Cerebellar nuclear complex (tissue), 1 donor: Measurements from ENCODE around the gene JAKMIP1.
"Not testable (repeated sequence)": the region's sequence is repeated elsewhere in the genome, so short reads cannot be mapped to it uniquely, and the experiment has no call there.

ENCODE experiments used
- DNase-seq, 2 experiments: peaks; one replicate each; lab custom pipeline; 2025; lab: John Stamatoyannopoulos, UW

JAKMIP1 gene

GRCh38 chr4:6013564-6013963 is 186.8 kb downstream of the JAKMIP1 start:
- no peak for DNase-seq

DNA sequence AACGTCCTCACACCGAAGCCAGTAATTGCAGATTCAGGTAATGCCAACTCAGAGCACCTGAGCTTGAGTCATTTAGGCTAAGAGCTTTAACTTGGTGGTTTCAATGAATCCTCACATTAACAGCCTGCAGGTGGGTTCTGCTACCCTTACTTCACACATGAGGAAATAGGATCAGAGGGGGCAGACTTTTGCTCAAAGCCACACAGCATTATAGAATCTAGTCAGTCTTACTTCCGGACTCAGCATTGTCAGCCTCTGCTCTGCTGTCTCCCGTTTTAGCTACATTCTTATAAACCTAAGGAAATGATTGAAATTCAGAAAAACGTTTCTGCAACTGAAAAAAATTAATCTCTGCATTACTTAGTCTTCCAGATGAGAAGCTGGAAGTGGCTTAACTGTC is 188.1 kb downstream of the JAKMIP1 start:
- no peak for DNase-seq

GRCh38 chr4:6011686-6012085 is 188.7 kb downstream of the JAKMIP1 start:
- peak in 1 of 2 experiments; percentile 33 for DNase-seq

- no peak for DNase-seq
Measured at GRCh38 chr4:6011271-6011671, 189.1 kb downstream of the JAKMIP1 start.

DNA sequence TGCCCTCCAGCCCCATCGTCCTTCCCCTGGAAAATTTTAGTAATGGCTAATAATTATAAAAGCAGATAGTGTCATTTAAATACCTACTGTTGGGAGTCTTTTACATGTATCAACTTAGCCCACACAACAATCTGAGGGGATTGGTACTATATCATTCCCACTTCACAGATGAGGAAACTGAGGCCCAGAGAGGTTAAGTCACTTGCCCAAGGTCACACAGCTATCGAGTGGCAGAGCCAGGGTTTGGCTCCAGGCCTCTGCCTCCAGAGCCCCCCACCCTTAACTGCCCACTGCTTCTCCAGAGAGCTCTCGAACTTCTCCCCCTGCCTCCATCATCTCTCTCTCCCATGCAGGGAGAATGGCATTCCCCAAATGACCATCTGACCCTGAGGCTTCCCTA is 189.6 kb downstream of the JAKMIP1 start:
- DNase-seq: no peak

- no peak for DNase-seq
Measured at GRCh38 chr4:6009452-6009851, 190.9 kb downstream of the JAKMIP1 start.

GRCh38 chr4:6008766-6009385 is 191.5 kb downstream of the JAKMIP1 start:
- no peak for DNase-seq

DNA sequence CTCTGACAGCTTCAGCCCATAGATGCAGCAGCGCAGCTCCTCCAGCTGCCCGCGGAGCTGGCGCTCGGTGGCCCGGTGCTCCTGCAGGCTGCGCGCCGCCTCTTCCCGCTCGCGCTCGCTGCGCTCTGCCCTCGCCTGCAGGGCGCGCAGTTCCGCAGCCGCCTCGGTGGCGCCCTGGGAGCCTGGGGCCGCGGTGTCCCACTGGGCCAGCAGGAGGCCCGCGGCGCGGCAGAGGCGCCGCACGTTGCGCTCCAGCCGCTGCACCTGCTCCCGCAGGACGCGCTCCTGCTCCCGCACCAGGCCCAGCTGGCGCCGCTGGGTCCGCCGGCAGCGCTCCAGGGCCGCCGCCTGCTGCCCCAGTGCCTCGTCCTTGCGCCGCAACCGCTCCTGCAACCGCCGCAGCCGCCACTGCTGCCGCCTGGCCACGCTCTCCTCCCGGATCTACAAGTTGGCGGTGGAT is 192.2 kb downstream of the JAKMIP1 start:
- no peak for DNase-seq

GRCh38 chr4:6005175-6005574 is 195.2 kb downstream of the JAKMIP1 start:
- DNase-seq: no peak

- not testable (repeated sequence) for DNase-seq
Measured at GRCh38 chr4:6003485-6003884, 196.9 kb downstream of the JAKMIP1 start.

DNA sequence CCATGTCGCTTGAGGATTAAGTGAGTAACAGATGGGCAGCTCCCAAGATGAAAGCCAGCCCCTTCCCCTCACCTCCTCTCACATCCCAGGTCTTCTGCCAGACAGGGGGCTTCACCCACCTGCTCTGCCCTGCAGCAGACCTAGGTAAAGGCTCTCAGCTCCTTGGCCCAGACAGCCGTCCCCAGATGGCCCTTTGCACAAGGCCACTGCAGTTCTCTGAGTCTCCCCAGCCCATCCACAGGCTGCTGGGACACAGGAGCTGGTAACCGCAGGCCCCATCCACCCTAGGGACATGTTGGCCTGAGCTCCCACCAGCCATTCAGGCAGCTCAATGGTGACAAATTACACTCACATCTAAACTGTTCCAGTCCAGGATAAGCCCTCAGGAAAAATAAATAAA is 197.4 kb downstream of the JAKMIP1 start:
- DNase-seq: no peak

GRCh38 chr4:6002492-6002833 is 197.9 kb downstream of the JAKMIP1 start:
- DNase-seq: no peak

DNA sequence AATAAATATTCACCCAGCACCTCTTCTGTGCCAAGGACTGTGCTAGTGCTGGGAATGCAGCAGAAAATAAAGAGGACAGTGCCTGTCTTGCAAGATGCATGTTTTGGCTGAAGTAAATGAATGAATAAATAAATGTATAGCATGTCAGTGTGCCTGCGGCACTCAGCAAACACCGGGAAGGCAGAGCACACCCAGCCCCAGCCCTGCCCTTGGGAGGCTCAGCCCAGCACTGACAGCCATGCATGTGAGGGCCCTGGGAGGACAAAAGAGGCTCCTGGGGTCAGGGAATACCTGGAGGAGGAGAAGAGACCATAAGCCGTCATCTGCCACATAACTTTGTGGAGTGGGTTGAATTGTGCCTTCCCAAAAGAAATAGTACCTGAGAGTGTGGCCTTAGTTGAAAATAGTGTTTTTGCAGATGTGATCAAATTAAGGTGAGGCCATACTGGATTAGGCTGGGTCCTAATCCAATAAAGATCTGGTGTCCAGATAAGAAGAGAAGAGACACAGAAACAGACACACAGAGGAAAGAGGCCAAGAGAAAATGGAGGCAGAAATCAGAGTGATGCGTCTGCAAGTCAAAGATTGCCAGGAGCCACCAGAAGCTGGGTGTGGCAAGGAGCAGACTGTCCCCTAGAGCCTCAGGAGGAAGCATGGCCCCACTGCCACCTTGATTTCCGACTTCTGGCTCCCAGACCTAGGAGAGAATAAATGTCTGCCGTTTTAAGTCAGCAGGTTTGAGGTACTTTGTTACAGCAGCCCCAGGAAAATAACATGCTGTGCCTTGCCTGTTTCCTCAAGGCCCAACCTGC is 198.5 kb downstream of the JAKMIP1 start:
- no peak for DNase-seq

DNA sequence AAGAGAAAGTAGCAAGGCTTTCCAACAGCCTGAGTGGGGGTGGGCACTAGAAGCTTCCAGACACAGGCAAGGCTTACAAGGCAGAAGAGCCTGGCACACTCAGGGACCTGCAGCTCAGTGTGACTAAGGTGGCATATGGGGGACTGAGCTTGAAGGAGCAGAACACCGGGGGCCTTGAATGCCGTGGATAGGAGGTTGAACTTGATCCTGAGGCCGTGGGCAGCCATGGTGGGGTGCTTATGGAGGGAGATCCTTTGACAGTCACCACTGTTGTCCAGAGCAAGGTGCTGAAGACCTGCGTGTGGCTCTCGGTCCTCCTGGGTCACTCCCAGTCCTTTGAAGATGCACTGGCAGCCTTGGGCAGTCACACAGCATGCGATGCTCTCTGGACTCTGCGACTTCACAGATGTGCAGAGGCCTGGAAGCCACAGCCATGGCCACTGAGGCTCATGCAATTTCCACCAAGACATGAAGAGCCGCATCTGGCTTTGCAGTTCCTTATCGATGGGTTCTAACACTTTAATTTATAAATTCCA is 200.5 kb downstream of the JAKMIP1 start:
- DNase-seq: no peak

- DNase-seq: no peak
Measured at GRCh38 chr4:5999356-5999755, 201.0 kb downstream of the JAKMIP1 start.

- peak in 1 of 2 experiments; percentile 68 for DNase-seq
Measured at GRCh38 chr4:5998333-5998936, 201.9 kb downstream of the JAKMIP1 start.

GRCh38 chr4:5996641-5997040 is 203.7 kb downstream of the JAKMIP1 start:
- no peak for DNase-seq

DNA sequence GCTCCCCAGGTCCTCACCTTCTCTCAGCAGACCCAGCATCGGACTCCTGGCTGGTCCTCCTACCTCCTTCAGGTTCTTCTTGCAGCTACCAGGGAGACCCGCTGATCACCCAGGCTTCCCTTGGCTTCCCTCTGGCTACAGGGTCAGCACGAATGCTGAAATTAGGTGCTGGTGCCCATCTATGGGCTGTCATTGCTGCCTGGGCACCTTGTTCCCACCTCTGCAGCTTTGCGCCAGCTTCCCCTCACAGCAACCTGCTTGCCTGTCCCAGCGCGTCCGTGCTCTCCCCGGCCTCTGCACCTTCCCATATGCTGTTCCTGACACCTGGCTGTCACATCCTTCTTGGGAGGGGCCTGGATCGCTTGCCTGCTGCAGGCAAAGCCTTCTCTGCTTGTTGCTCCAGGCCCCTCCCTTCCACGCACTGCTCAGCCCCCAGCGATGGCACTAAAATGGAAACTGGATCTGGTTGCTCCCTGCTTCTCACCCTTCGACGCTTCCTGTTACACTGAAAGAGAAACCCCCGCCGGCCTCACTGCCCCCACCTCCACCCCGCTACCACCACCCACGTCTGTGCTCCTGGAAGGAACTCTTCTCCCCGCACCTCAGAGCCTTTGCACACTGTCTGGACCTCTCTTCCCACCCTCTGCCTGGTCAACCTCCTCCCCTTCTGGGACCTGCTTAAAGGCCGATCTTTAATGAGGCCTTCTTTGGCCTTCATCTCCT is 204.3 kb downstream of the JAKMIP1 start:
- no peak for DNase-seq

DNA sequence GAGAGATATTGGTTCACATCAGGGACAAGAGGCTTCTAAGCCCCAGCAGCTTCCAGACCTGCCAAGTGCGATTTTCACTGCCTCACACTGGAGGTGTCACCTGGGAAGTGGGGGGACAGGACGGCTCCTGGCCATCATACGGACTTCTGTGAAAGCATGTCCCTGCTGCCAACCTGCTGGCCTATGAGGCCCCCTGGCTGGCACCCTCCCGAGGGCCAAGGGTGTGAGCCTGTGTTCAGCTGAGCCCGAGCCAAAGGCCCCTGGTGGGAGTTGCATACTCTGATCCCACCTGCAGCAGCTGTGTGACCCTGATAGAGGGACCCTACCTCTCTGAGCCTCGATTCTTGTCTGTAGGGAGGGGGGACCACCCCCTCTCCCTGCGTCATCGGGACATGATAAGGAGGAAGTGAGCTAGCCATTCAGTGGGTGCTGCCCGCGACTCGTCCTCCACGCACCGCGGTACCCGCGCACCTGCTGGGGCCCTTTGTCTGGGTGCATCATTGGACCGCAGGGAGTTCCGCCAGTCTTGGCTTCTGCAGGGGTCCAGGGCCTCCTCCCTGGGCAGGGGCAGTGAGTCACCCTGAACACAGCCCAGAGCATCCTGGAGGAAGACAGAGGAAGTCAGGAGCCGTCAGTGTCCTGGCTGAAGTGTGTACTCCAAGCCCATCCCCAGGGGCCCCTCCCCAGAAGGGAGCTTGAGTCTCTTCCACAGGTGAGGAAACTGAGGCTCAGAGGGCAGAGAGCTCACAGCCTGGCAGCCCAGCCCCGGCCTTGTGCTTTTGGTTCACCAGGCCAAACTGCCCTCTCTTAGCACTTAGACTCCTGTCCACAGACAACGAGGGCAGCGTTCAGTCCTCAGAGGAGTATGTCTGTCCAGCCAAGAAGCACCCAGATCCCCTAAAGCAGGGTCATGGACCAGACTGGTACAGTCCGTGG is 206.2 kb downstream of the JAKMIP1 start:
- no peak for DNase-seq

GRCh38 chr4:5993346-5993745 is 207.0 kb downstream of the JAKMIP1 start:
- DNase-seq: not testable (repeated sequence)

GRCh38 chr4:5992828-5993321 is 207.5 kb downstream of the JAKMIP1 start:
- no peak for DNase-seq
